Measurements from ENCODE around the gene CALD1.

Gene CALD1

DNA sequence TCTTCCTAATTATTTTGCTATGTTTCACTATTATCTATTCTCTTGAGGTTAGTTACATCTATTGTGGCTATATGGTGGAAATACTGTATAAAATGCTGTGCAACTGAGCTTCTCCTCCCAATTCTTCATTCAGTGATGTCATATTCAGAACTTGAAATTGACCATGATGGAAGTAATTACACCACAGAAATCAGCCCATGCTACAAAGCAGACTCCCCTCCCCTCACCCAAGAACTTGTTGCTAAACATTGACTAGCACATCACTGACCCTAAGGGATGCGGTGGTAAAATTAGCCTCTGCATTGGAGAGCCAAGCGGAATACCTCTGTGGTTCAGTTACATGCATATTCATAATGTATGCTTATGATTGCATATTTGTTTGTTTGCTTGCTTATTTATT lies 8.8 kb downstream of the CALD1 start:
- DNase-seq, result no peak

GRCh38 chr7:134789967-134790685 lies 10.7 kb downstream of the CALD1 start:
- no peak for DNase-seq

- DNase-seq, result no peak
These were observed 13.5 kb downstream of the CALD1 start for GRCh38 chr7:134792968-134793367.

DNA sequence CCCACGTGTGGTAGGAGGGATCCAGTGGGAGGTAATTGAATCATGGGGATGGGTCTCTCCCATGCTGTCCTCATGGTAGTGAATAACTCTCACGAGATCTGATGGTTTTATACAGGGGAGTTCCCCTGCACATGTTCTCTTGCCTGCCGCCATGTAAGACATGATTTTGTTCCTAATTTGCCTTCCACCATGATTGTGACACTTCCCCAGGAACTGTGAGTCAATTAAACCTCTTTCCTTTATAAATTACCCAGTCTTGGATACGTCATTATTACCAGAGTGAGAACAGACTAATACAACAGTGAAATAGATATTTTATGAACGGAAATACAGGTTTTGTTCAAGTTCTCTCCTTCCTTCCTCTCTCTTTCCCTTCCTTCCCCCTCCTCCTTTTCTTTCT lies 15.8 kb downstream of the CALD1 start:
- no peak for DNase-seq

DNA sequence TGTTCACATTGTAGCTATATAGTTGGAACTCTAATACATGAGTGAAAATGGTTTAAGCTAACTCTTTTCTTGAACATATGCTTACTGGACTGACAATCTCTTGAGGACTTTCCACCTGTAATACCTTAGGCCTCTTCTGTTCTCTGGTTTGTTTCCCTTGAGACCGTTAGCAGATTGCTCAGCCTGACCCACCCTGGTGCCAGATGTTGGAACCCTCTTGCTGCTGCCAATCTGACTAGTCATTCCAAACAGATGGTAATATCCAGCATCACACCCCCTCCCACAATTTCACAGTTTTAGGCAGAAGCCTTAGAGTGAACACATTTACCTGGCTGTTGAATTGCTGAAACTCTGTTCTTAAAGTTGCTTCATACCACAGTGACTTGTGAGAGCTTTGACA lies 18.7 kb downstream of the CALD1 start:
- DNase-seq, result no peak

GRCh38 chr7:134799377-134799776 lies 19.9 kb downstream of the CALD1 start:
- DNase-seq, result no peak

DNA sequence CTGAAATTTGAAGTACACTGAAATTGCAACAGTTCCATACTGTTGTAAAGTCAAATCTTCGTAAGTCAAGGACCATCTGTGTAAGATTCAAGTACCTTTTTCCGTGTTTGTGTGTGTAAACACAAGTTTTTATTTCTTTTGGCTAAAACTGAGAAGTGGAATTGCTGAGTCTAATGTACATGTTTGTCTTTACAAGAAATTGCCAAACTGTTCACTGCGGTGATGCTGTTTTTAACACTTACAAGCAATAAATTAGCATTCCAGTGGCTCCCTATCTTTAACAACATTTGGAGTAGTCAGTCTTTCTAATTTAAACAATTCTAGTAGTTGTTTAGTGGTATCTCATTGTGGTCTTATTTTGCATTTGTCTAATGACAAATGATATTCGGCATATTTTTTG lies 23.3 kb downstream of the CALD1 start:
- no peak for DNase-seq

GRCh38 chr7:134804351-134804750 lies 24.9 kb downstream of the CALD1 start:
- DNase-seq, result no peak

- DNase-seq, result no peak
These were observed 25.4 kb downstream of the CALD1 start for GRCh38 chr7:134804854-134805253.

- DNase-seq, result no peak
These were observed 26.8 kb downstream of the CALD1 start for GRCh38 chr7:134806197-134806596.

DNA sequence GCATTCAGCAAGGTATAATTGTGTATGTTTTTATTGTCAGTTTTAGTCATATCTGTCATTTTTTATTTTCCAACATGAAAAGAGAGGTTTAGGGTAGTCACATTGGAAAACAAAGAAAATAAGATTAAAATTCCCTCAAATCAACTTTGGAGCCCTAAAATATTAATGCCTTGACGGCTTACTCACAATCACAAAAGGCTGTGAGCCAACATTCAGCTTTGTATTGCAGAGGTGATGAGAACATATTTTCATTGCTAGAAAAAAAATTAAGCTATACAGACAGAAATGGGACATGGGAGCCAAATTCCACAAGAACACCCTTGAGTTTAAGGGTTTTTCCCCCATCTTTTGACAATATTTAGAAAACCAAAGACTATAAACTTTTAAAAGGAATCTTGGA lies 30.2 kb downstream of the CALD1 start:
- no peak for DNase-seq

- no peak for DNase-seq
These were observed 32.3 kb downstream of the CALD1 start for GRCh38 chr7:134811765-134812164.

- no peak for DNase-seq
These were observed 34.4 kb downstream of the CALD1 start for GRCh38 chr7:134813663-134814396.

DNA sequence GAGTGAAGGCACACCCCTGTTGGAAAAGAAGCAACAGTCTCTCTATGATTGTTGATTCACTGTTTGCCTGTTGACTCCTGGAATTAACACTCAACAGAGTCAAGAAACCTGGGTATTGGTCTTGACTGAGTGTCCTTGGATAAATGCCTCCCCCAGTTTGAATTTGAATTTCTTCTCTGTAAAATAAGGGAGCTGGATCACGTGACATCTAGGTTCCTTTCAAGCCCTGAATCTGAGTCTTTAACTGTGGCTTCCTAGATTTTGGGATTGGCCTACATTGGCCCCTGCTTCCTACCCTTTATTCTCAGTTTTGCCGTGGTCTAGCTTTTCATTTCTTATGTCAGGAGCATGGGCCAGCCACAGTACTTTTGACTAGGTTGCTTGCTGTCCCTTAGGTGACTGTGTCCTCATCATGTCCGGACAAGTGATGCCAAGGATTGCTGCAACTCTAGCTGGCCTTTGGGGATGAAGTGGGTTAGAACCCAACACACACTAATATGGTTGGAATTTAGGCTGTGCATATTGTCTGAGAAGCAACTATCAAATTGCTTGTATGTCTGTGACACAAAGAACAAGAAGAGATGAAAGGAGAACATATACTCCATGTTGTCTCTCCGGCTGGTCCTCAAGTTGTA lies 35.4 kb downstream of the CALD1 start:
- no peak for DNase-seq

DNA sequence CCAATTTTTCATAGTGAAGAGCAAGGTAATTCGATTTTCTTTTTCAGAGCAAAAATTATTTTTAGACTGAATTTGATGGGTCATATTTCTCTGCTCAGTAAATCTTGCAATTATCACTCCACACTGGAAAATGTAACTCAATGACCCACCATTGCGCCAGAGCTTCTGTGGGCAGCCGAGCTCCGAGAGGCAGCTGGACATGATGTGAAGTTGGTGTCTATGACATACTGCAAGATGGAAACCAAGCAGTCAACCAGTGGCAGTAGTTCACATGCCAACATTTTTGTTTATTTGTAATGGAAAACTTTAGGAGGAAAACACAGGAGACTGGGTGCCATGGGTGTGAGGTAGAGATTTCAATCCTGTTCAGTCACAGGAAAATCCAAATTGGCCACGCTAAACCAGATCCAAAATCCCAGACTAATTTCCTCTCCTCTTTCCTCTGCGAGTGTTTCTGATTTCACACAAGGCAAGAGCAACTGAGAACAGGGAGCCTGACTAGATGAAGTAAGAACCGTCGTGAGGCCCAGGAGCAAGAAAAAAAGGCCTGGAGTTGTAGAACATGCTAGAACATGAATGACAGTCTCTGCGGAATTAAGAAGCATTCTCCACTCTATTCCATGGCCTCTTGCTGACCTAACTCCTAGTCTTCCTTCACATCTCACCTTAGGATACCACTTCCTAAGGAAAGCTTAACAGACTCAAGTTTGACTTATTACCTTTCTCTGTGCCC lies 39.3 kb downstream of the CALD1 start:
- no peak for DNase-seq

GRCh38 chr7:134819401-134819800 lies 40.0 kb downstream of the CALD1 start:
- no peak for DNase-seq

- DNase-seq, result no peak
These were observed 40.9 kb downstream of the CALD1 start for GRCh38 chr7:134820295-134820694.

DNA sequence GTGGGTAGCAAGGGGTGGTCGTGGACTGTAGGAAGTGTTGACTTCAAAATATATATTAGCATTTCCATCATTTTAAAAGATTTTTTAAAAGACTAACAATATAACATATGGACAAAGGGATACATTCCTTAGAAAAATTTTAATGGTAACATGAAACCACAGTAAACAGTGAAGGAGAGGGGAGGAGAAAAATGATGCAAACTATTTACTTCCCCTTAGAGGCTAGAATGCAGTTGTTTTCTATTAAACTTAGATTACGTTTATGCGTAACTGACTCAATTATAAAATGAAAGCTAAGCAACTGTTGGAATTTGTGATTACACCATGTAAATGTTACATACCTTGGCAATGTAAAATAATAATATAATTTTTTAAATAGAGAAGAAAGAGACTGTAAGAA lies 41.3 kb downstream of the CALD1 start:
- DNase-seq, result no peak

DNA sequence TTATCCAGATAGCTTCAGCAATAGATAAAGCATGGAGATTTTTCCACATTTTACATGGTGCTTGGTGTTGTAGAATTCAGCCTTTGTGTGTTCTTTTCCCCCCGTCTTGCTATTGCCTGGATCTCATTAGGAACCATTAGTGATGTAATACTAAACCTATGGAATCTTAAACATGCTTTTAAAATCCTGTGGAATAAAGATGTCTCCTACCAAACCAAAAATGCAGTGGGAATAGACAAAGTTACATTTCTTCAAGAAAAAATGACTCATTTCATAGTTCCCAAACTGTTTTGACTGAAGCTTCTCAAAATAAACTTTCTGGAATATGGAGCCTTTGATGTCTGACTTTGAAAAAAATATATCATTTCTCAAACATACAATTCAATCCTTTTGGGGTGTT lies 44.0 kb downstream of the CALD1 start:
- DNase-seq, result no peak

DNA sequence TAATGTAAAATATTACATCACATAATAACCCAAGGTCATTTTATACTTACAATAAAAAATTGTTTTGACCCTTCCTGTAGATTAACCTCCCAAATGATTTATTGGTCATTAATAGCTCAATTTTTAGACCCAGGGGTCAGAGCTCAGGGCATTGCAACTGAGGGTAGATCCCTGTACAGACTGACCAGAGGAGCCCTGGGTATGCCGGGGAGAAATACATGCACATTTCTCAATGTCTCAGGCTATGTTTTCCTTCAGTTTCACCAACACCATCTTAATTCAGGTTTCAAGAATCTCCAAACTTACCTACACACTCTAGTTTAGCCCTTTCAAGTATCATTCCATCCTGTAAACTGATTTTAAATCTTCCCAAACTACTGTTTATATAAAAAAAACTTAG lies 46.2 kb downstream of the CALD1 start:
- no peak for DNase-seq

GRCh38 chr7:134826105-134826504 lies 46.7 kb downstream of the CALD1 start:
- no peak for DNase-seq

- DNase-seq, result no peak
These were observed 48.0 kb downstream of the CALD1 start for GRCh38 chr7:134827436-134827835.

DNA sequence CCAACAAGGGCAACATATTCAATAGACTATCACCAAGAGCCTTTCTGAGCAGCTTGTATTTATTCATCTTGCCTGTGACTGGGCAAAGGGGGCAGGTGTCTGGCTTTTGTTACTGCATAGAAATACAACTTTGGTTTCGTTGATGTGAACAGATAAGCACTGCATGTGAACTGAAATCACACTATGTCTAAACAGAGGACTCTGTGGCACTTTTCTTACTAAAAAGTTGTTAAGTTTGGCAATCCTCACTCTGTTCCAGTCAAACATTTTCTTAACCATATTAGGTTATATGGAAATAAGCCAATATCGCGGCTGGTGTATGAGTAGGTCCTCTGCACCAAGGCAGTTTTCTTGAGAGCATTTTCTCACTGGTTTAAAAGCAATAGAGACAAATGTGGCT lies 48.5 kb downstream of the CALD1 start:
- DNase-seq, result no peak

DNA sequence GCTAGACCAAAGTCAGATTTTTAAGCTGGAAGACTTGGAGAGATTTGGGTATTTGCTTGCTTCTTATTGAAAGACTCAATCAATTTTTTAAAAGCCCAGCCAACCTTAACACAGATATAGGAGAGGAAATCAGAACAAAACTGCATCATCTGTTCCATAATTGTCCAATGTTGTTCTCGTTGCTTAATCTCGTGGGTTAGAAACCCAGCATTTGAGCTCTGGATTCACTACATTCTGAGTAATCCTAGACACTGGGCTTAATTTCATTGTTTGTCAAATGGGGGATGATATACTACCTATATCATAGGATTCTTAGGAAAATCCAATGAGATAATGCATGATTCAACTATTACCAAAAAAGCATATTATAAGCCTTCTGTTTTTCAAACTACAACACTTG lies 48.9 kb downstream of the CALD1 start:
- DNase-seq, result no peak
